HG02588 (cell line): ENCODE measurements around the gene ISYNA1.
A peak's percentile ranks its signal among the peaks of the same experiment; 100 is the strongest.

ENCODE experiments used
- ATAC-seq: cut with Tn5 transposase; IDR thresholded peaks from one replicate; pipeline ENCODE4 v1.9.1; 2021; ENCODE audit warnings: mild to moderate bottlenecking, moderate library complexity; ENCODE audit not compliant: unreplicated experiment

Gene ISYNA1

DNA sequence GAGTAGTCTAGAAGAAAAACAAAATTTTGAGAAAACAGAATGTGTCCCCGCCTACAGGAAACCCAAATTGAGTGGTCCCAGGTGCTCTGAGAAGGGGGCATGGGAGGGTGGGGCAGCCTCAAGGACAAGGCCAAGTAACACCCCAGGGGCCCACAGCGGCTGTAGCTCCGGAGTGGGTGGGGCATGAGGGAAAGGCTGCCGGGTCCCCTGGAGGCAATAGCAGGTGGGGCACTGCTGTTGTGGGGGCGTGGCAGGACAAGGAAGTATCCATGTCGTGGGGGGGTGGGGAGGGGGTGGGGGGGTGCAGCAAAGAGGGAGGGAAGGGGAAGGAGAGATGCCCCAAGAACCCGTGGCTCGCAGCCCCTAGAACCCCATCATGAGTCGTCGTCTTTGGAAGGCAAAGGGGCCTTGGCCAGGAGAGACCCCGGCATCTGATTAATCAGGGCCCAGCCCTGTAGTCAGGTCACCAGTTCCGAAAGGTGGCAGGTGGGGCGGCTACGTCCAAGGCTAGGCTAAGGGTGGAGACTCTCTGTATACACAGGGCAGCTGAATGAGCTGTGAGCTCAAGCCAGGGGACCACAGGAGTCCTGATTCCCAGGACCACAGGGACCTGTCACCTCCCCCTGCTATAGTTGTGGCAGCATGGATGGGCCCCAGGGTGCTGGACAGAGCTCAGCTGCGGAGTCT lies 7.5 kb upstream of the ISYNA1 start:
- no peak for ATAC-seq

DNA sequence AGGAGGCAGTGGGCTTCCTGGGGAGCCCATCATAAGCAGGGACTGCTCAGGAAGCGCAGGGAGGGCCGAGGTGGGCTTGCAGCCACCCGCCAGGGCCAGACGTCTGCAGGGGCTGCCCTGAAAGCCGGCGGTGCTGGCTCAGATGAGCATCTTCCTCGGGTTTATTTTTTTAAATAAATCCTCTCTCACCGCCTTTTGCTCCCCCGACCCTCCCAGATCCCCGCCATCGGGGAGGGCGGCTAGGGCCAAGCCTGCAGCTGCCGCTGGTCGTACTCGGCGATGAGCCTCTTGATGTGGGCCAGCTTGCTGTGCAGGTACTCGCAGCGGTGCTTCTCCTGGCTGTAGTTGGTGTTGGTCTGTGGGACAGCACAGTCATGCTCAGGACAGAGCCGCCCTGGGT lies 6.6 kb upstream of the ISYNA1 start:
- ATAC-seq = no peak

DNA sequence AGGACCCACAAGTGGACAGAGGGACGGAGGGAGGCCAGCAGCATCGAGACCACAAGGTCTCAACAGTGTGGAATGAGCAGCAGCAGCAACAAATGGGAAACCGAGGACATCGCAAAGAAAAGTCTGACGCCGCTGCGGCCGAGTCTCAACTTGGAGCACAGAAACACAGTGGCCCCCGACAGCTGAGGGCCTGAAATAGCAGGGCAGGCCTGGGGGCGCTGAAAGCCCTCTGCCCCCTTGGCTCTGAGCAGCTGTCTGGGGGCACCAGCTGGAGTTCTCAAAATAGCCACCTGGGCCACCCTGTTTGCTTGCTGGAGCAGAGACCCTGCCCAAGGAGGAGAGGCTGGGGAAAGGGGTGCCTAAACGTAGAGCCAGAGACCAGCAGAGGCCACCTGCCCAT lies 5.9 kb upstream of the ISYNA1 start:
- ATAC-seq = no peak

DNA sequence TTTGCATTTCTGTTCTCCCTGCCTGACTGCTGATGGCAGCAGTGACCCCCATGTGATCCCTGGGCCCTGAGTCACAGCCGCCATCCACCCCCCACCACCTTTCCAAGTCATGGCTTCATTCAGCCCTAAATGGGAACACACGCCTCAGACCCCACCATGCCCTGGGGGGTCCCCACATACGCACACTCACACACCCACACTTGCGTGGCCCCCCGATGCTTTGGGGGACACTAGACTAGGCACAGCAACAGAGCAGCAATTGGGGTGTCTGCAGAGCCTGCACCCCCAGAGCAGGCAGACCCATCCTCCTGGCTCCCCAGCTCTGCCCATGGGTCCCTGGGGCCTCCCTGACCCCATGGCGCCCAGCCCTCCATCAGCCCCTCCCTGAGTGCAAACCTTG lies 5.5 kb upstream of the ISYNA1 start:
- ATAC-seq = no peak

DNA sequence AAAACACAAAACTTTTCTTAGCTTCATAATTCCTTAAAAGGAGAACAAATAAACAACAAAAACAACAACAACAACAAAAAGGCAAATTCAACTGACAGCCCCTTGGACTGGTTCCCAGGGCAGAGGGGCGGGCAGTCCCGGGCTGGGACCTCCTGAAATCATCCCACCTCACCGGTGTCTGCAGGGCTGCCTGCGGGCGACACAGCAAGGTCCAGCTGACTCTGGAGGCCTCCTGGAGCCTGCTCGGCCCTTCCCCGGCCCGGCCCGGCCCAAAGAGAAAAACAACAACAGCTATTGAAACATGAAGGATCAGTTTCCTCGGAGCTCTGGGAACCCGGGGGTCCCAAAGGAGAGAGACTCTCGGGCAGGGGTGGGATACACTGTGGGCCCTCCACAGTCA lies 5.0 kb upstream of the ISYNA1 start:
- no peak for ATAC-seq

DNA sequence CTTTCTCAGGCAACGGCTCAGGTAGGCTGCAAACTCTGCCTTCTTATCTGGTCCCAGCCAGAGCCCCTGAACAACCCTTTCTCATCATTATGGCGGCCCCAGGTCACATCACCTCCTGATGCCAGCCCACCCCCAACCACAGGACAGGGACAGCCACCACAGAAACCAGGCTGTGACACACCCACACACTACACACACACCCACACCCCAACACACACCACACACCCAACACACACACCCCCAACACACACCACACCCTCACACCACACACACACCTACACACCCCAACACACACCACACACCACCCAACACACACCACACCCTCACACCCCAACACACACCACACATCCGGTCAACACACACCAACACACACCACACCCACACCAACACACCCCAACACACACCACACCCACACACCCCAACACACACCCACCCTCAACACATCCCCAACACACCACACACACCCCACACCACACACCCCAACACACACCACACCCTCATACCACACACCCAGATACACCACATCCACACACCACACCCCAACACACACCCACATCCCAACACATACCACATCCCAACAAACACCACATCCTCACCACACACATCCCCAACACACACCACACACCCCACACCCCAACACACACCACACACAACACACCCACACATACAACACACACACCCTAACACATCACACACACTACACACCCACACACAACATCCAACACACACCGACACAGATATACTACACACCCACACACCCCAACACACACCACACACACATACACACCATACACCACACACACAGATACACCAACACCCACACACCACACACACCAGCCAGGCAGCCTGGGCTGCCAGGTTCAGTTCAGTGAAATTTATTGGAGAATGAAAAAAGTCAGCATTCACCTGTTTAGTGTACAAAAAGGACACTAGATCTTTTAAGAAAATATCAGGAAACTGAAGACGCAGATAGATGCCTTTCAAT lies 4.2 kb upstream of the ISYNA1 start:
- ATAC-seq = no peak

DNA sequence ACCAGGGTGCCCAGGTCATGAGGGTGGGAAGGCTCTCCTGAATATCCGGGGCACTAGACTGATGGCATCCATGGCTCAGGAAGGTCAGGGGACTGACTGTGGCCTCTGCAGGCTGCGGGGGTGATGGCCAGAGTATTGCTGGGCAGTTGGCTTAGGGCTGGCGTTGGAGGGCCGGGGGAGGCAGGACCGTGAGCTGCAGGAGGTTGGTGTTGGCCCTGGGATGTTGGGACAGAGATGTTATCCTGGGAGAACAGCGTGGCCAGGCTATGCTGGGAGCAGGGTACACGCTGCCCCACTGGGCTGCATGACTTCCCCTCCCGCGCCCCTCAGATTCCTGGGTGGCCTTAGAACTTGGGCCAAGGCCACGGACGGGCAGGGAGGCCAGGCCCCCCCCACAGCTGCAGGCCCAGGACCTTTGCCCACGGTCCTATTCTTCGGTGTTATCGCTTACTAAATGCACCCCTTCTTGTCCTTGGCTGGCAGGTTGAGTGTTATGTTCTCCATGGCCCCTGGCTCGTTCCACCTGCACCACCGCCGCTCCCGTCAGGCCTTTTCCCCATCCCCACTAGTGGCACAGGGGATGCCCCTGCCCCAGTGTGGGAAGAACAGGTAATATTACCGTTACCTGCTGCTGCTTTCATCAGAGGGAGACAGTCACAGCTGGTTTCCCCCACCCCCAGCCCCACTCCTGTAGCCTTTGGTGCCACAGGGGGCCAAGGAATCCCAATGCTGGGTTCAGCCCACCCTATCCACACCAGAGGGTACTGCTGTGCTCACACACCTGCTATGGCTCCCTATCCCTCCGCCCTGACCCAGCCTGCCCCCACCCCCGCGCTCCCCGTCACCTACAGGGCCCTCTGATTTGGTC lies 3.2 kb upstream of the ISYNA1 start:
- no peak for ATAC-seq

DNA sequence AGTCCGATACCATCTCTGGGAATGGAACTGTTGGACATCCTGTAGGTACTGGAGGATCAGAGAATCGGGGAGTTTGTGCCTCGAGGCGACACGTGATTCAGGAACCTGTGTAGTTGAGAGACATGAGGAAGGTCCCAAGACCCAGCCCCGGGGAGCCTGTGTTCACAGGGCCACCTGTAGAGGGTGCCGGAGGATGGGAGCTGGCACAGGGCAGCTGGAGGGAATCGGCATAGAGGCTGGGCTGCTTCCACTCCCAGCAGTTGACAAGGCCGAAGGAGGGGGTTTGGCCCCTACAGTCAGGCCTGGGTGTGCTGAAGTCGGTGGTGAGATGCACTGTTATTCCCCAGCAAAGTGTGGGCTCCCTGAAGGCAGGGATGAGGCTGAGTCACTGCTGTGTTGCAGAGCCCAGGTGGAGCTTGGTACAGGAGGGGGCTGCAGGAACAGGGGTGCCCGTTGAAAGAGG lies 2.5 kb upstream of the ISYNA1 start:
- no peak for ATAC-seq

DNA sequence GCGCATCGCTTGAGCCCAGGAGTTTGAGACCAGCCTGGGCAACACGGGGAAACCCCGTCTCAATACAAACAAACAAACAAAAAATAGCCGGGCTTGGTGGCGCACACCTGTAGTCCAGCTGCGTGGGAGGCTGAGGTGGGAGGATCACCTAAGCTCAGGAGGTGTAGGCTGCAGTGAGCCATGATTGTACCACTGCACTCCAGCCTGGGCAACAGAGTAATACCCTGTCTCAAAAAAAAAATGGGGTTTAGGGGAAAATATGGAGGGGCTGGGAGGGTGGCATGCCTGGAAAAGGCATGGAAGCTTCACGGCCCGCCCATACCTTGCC lies 1.9 kb upstream of the ISYNA1 start:
- no peak for ATAC-seq

DNA sequence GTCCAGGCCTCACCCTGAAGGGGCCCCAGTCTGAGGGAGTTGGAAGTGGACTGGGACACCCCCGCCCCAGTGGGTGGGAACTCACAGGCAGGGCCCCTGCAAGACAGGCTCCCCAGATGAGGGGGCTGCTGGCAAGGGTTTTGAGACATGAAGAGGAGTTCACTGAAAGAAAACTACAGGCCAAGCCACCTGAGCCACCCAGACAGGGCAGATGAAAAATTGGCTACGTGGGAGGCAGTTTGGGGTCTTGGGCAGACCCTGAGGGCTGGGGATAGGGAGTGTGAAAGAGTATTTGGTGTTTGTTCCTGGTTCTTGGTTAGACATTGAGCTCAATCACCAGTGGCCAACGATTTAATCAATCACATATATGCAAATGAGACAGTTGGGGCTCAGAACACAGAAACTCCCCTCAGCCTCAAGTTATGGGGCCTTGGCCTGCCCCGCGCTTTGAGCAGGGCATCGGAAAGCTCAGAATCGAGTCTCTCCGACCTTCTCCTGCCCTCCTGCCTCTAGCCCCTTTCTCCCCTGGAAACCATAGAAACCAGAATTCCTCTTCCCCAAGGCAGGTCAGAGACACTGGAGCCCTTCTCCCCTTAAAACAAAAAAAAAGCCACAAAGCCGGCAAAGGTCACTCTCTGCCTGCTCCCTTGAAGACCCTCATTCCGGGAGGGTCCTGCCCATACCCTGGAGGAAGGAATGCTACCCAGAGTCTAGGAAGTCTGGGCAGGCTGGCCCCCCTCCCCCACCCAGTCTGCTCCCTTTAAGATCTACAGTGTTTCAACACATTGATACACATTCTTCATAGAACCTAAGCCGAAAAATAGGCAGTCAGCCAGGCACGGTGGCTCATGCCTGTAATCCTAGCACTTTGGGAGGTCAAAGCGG lies 1.3 kb upstream of the ISYNA1 start:
- ATAC-seq = no peak

DNA sequence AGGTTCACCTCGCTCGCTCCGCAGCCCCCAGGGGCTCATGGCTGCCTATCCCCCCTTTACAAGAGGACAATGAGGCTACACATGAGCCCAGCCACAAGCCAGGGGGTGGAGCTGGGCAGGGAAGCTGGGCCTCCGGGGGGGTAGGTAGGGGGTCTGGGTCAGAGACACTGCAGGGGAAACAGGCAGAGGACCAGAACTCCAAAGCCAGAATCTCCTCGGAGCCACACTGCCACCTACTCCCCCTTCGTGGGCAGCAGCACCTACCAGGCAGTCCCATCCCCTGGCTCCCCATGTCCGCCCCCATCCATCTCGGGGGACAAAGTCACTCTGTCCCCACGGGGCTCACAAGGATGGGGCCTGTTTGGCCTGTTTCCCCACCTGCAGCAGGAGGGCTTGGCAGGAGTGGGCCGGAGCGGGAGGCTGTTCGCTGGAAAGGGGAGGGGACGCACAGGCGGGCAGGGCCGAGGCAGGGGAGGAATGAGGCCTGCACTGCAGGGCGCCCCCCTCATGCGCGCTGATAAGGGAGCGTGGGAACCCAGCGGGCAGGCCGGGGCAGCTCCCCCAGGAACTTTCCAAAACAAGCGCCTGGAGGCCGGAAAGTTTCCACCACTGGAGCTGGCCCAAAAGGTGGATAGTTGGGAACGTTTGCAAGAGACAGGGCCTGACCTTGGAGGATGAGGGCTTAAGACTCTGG lies 545 bp upstream of the ISYNA1 start:
- no peak for ATAC-seq

DNA sequence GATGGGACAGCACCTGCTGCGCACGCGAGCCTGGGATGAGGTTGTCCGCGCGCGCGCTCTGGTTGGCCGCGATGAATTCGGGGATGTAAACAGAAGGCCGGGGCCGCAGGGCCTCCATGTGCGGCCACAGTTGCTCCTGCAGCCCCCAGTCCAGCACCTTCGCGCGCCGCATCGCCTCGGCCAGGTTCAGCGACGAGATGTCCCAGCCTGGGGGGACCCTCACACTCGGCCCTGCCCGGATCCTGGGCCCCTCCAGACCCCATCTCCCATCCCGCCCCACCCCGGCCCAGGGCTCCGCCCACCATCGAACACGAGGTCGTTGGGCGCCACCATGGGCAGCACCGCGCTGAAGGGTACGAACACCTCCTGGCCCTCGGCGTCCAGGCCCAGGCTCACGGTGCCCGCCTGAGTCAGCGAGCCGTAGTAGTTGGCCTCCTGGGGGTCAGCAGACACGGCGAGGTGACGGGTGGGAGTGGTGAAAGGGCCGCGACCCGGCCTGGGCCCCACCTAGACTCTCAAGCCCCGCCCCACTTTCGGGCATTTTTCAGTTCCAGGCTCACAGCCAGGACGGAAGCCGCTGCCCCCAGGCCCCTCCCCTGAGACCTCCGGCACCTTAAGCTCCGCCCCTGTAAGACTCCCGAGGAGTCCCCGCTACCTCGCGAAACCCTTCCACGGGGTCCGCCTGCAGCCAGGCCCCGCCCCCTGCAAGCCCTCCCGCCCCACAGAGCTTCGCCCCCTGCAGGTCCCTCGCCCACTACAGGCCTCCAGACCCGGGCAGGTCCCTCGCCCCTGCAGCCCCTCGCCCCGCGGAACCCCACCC lies 1.1 kb downstream of the ISYNA1 start:
- ATAC-seq = peak; percentile 47

DNA sequence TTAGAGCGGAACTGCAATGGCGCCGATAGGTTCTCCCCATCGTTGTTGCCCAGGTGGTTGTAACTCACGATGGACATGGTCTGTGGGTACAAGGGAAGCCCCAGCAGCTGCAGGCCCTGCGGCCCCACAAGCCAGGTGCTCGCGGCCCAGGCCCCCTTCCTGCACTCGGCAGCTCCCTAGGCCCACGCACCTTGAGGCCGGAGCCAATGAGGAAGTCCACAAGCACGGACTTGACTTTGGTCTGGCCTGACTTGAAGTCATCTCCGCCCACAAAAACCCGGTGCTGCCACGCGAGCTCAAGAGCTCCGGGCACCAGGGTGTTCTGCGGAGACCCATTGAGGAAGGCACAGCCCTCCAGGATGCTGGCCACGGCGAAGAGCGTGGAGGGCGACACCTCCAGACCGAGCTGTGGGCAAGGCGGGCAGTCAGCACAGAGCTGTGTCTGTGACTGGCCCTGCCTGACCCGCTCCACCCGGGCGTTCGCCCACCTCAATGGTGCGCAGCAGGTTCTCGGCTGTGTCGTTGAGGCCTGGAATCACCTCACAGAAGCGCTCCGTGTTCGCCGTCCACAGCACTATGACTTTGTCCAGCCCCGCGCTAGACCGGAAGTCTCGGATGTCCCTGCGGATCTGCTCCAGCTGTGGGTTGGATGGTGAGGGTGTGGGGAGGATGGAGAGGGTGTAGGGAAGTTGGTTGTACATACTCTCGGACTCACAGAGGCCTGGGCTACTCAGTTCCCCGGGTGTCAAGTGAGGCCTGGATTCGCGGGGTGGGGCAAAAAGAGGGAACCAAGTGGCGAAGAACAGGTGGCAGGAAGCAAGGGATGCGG lies 1.9 kb downstream of the ISYNA1 start:
- no peak for ATAC-seq

DNA sequence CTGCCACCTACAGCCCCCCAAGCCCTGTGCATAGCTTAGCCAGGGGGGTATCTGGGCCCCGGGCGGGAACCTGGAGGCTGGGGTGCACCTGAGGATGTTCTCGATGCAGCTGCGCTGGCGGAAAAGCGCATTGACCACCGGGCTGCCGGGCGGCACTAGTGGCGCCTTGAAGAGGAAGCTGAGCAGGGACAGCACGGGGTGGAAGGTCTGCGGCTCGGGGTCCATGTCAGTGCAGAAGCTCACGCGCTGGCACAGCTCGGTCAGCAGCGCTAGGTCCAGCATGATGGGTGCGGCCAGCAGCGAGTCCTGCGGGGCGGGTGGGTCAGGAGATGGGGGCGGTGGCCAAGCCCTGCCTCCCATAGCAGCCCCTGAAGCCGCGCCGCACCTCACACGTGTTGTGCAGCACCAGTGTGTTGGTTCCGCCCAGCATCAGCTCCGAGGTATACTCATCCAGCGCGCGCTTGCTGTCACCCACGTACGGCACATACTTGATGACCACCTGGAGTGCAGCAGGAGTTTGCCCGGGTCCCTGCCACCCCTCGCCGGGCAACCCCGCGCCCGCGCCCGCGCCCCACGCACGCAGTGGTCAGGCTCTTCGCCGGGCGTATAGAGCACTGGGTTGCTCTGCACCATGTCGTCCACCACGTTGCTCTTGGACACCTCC lies 2.6 kb downstream of the ISYNA1 start:
- ATAC-seq = no peak

DNA sequence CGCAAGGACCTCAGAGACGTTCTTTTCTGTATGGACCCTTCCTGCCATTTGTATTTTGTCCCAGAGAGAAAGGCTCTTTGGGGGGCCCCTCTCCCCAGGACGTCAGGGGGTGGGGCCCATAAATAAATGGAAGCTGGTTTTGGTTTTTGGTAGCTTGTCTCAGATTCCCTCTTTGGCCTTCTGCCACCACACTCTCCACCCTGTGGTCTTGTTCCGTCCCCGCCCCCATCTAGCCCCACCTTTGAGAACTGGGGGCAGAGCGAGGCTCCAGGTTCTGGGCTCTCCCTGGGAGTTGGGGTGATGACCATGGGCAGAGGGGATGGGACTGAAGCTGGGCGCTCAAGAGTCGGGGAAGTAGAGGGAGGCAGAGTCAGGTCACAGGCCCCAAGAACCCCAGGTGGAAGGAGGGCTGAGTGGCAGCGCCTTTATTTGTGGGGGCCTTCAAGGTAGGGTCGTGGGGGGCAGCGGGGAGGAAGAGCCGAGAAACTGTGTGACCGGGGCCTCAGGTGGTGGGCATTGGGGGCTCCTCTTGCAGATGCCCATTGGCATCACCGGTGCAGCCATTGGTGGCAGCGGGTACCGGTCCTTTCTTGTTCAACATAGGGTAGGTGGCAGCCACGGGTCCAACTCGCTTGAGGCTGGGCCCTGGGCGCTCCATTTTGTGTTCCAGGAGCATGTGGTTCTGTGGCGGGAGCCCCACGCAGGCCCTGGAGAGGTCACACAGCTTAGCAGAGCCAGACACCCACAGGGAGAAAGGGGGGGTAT lies 3.3 kb downstream of the ISYNA1 start:
- ATAC-seq = no peak

DNA sequence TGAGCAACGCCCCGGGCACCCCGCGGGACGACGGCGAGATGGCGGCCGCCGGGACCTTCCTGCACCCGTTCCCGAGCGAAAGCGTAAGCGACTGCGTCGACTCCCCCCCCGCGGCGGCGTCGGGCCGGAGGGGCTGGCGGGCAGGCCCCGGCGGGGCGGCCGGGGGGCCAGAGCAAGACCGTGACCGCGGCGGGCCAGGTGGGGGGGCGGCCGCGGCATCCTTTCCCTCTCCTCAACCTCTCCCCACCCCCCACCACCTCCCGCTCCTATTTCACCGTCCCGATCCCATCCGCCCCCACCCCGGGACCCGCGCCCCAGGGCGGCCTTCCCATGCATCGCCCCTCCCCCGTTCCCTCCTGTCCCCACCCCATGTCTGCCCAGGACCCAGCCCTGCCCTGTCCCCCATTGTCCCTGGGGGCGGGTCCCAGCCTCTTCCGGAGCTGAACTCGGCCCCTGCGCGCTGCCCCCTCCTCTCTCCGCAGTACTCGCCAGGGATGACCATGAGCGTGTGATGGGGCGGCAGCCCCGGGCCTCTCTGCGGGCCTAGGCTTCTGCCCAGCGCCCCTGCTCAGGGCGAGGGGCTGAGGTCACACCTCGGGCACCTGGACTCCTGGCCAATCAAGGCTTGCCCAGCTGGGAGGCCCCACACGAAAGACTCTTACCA lies 4.1 kb downstream of the ISYNA1 start:
- no peak for ATAC-seq
